H1 (cell line): ENCODE results near the gene GCSAM. TPM values are rescaled to one million over a fixed set of nuclear protein-coding genes. Genes with fewer than 3 reads are reported as not detected.

Experiments used
- CTCF ChIA-PET: fragments of 300-600 bp; sonication (Branson Sonifier 250); formaldehyde crosslinking; loops from one replicate; lab custom pipeline; 2021; ENCODE audit not compliant: partially characterized antibody; lab: Charles Lee
- POLR2A ChIA-PET: fragments of 300-600 bp; sonication (Branson Sonifier 250); formaldehyde crosslinking; loops from one replicate; lab custom pipeline; 2021; ENCODE audit warnings: inconsistent platforms; ENCODE audit not compliant: partially characterized antibody; lab: Charles Lee
- DNase-seq, 2 experiments: peaks; one replicate each; pipeline versions ENCODE4 v3.0.0 to v3.0.0-alpha.2; 2010 to 2022; ENCODE audit warnings: low spot score in 2 of 2, low read depth in 1 of 2, mixed read lengths in 1 of 2
- FAIRE-seq: peaks from 2 replicates; lab custom pipeline; 2011; peaks lifted over from hg19 to GRCh38; lab: Jason Lieb, UNC
- H2AFZ ChIP-seq: 2 replicates; pipeline ENCODE4 v1.8.1; 2012; ENCODE audit warnings: low read length, inconsistent platforms
- H2AK5ac ChIP-seq: 2 replicates; pipeline ENCODE4 v1.6.1; 2013; ENCODE audit warnings: low read depth, low read length
- H2BK120ac ChIP-seq: replicated peaks from 2 replicates; pipeline ENCODE3; 2013; ENCODE audit warnings: low read depth, low read length, inconsistent platforms
- H2BK12ac ChIP-seq: 2 replicates; pipeline ENCODE4 v1.6.1; 2013; ENCODE audit warnings: low read depth, low read length
- H2BK15ac ChIP-seq: 2 replicates; pipeline ENCODE4 v1.6.1; 2013; ENCODE audit warnings: low read length
- H2BK20ac ChIP-seq: 2 replicates; pipeline ENCODE4 v1.6.1; 2013; ENCODE audit warnings: low read length
- H2BK5ac ChIP-seq: 2 replicates; pipeline ENCODE4 v1.6.1; 2013; ENCODE audit warnings: low read depth, low read length
- H3K14ac ChIP-seq: 2 replicates; pipeline ENCODE4 v1.6.1; 2013; ENCODE audit warnings: inconsistent platforms; ENCODE audit not compliant: insufficient read length
- H3K18ac ChIP-seq: 2 replicates; pipeline ENCODE4 v1.6.1; 2013; ENCODE audit warnings: low read length; ENCODE audit errors: extremely low read depth
- H3K23ac ChIP-seq: 2 replicates; pipeline ENCODE4 v1.6.1; 2013; ENCODE audit warnings: inconsistent platforms; ENCODE audit not compliant: insufficient read length
- H3K23me2 ChIP-seq: 2 replicates; pipeline ENCODE4 v1.6.1; 2013; ENCODE audit warnings: low read depth, low read length
- H3K27ac ChIP-seq: 2 replicates; pipeline ENCODE4 v1.6.1; 2011; ENCODE audit warnings: low read depth, low read length, inconsistent platforms
- H3K27me3 ChIP-seq, 4 experiments: replicated peaks in 1 of 4; 1 replicate in 1 of 4; 2 replicates in 3 of 4; pipeline versions ENCODE4 v1.6.1 to v1.8.1; 2011 to 2013; ENCODE audit warnings: low read length in 3 of 4, mild to moderate bottlenecking in 3 of 4, inconsistent platforms in 2 of 4, mixed read lengths in 2 of 4, moderate library complexity in 1 of 4; ENCODE audit not compliant: control insufficient read depth in 3 of 4, insufficient read depth in 3 of 4; ENCODE audit errors: extremely low read depth in 1 of 4
- H3K36me3 ChIP-seq, 4 experiments: 2 replicates each; pipeline versions ENCODE4 v1.6.1 to v1.8.1; 2011 to 2013; ENCODE audit warnings: mild to moderate bottlenecking in 4 of 4, low read length in 3 of 4, moderate library complexity in 2 of 4, control low read depth in 1 of 4, inconsistent platforms in 1 of 4; ENCODE audit not compliant: insufficient read depth in 4 of 4, control insufficient read depth in 2 of 4
- H3K4ac ChIP-seq: replicated peaks from 2 replicates; pipeline ENCODE3; 2013; ENCODE audit warnings: low read length, low read depth, mixed read lengths, inconsistent platforms; ENCODE audit not compliant: insufficient read length
- H3K4me1 ChIP-seq, 4 experiments: replicated peaks in 1 of 4; 1 replicate in 1 of 4; 2 replicates in 3 of 4; pipeline versions ENCODE4 v1.6.1 to v1.8.1; 2011 to 2013; ENCODE audit warnings: low read length in 3 of 4, inconsistent platforms in 2 of 4, mixed read lengths in 1 of 4; ENCODE audit not compliant: insufficient read depth in 4 of 4, control insufficient read depth in 3 of 4
- H3K4me2 ChIP-seq, 2 experiments: 2 replicates each; pipeline versions ENCODE4 v1.6.1 to v1.8.1; 2011 to 2013; ENCODE audit warnings: low read depth in 2 of 2, low read length in 2 of 2, control low read depth in 1 of 2, inconsistent platforms in 1 of 2, mild to moderate bottlenecking in 1 of 2; ENCODE audit not compliant: insufficient read depth in 1 of 2
- H3K4me3 ChIP-seq, 4 experiments: fragments of 200-600, 300-600 bp in 1 of 4; sonication (generic), shearing (Covaris generic), sonication (Bioruptor Twin) in 1 of 4; 2 replicates each; pipeline versions ENCODE4 v1.5.1 to v1.8.1; 2011 to 2016; ENCODE audit warnings: low read length in 4 of 4, low read depth in 3 of 4, control low read depth in 2 of 4, inconsistent platforms in 2 of 4, mild to moderate bottlenecking in 2 of 4, mixed read lengths in 1 of 4, moderate library complexity in 1 of 4; ENCODE audit not compliant: insufficient read depth in 2 of 4; ENCODE audit errors: extremely low read depth in 1 of 4
- H3K56ac ChIP-seq: replicated peaks from 2 replicates; pipeline ENCODE3; 2013; ENCODE audit warnings: low read depth, mild to moderate bottlenecking, mixed read lengths, low read length, inconsistent platforms; ENCODE audit not compliant: insufficient read length
- H3K79me1 ChIP-seq: 2 replicates; pipeline ENCODE4 v1.6.1; 2013; ENCODE audit warnings: low read depth, low read length, control low read depth
- H3K79me2 ChIP-seq, 2 experiments: 2 replicates each; pipeline versions ENCODE4 v1.6.1 to v1.8.1; 2012 to 2013; ENCODE audit warnings: low read length in 2 of 2, mild to moderate bottlenecking in 2 of 2, inconsistent platforms in 1 of 2; ENCODE audit not compliant: insufficient read depth in 2 of 2, control insufficient read depth in 1 of 2
- H3K9ac ChIP-seq, 4 experiments: replicated peaks in 1 of 4; 1 replicate in 1 of 4; 2 replicates in 3 of 4; pipeline versions ENCODE4 v1.6.1 to v1.8.1; 2011 to 2013; ENCODE audit warnings: low read depth in 3 of 4, low read length in 3 of 4, control low read depth in 2 of 4, mild to moderate bottlenecking in 2 of 4, moderate library complexity in 2 of 4, inconsistent platforms in 1 of 4; ENCODE audit errors: extremely low read depth in 1 of 4
- H3K9me3 ChIP-seq, 2 experiments: 2 replicates each; pipeline versions ENCODE4 v1.6.1 to v1.8.1; 2012 to 2013; ENCODE audit warnings: mild to moderate bottlenecking in 2 of 2, moderate library complexity in 2 of 2, control low read depth in 1 of 2, inconsistent platforms in 1 of 2, low read depth in 1 of 2, low read length in 1 of 2, mixed read lengths in 1 of 2; ENCODE audit not compliant: insufficient read depth in 2 of 2
- H4K20me1 ChIP-seq, 2 experiments: replicated peaks in 1 of 2; 2 replicates each; pipeline versions ENCODE3 to v1.8.1; 2011 to 2013; ENCODE audit warnings: inconsistent platforms in 2 of 2, low read length in 2 of 2, mild to moderate bottlenecking in 1 of 2; ENCODE audit not compliant: insufficient read depth in 2 of 2, control insufficient read depth in 1 of 2
- H4K5ac ChIP-seq: 2 replicates; pipeline ENCODE4 v1.6.1; 2013; ENCODE audit warnings: low read length, low read depth, mixed read lengths, inconsistent platforms; ENCODE audit not compliant: insufficient read length
- H4K8ac ChIP-seq: 2 replicates; pipeline ENCODE4 v1.8.0; 2013; ENCODE audit warnings: mild to moderate bottlenecking, moderate library complexity, low read length, inconsistent platforms; ENCODE audit not compliant: insufficient read depth; ENCODE audit errors: extremely low read depth
- H4K91ac ChIP-seq: replicated peaks from 2 replicates; pipeline ENCODE3; 2013; ENCODE audit warnings: low read length, mixed read lengths, inconsistent platforms; ENCODE audit not compliant: insufficient read length
- ATF2 ChIP-seq: IDR thresholded peaks from 2 replicates; pipeline ENCODE4 v1.6.1; 2012; ENCODE audit warnings: low read length, inconsistent platforms
- GTF2F1 ChIP-seq: IDR thresholded peaks from 2 replicates; pipeline ENCODE4 v1.6.1; 2012; ENCODE audit warnings: low read depth, low read length, improper control_type of control experiment, borderline replicate concordance
- HDAC2 ChIP-seq, 2 experiments: fragments of 300-600 bp in 1 of 2; sonication (generic) in 1 of 2; IDR thresholded peaks; 2 replicates each; pipeline ENCODE4 v1.6.1; 2011 to 2012; ENCODE audit warnings: low read depth in 2 of 2, low read length in 2 of 2, mild to moderate bottlenecking in 2 of 2, moderate library complexity in 2 of 2, borderline replicate concordance in 1 of 2, inconsistent platforms in 1 of 2
- MAX ChIP-seq: IDR thresholded peaks from 2 replicates; pipeline ENCODE4 v1.6.1; 2012; ENCODE audit warnings: inconsistent platforms
- SRF ChIP-seq: IDR thresholded peaks from 2 replicates; pipeline ENCODE4 v1.6.1; 2011; ENCODE audit warnings: mild to moderate bottlenecking, low read depth, low read length, moderate library complexity
- SUZ12 ChIP-seq: fragments of 200-600 bp; sonication (generic); IDR thresholded peaks from 2 replicates; pipeline ENCODE4 v1.6.1; 2012; ENCODE audit warnings: mild to moderate bottlenecking, inconsistent platforms, low read length, moderate library complexity, mixed read lengths
- WGBS, 2 experiments: shearing (Covaris generic) in 1 of 2; methylation state at CpG; one replicate each; pipeline versions ENCODE4 v1.1.6 to v1.1.7; 2013 to 2015; ENCODE audit warnings: low lambda C conversion rate in 2 of 2, mixed read lengths in 2 of 2, inconsistent platforms in 1 of 2, low coverage in 1 of 2, missing lambda C conversion rate in 1 of 2; ENCODE audit not compliant: insufficient replicate concordance in 2 of 2, insufficient coverage in 1 of 2, insufficient read length in 1 of 2; ENCODE audit errors: extremely low coverage in 1 of 2, missing lambda C conversion rate in 1 of 2; 5-methylcytosine and 5-hydroxymethylcytosine counted together
- polyA plus RNA-seq, 7 experiments: library from polyadenylated mRNA; depleted of rRNA in 3 of 7; stranded (reverse) in 5 of 7; unstranded in 2 of 7; fragments of >200 nt in 5 of 7; fragments of 200-250 nt in 2 of 7; gene quantifications; 1 replicate in 5 of 7; 2 replicates in 1 of 7; 4 replicates in 1 of 7; pipeline versions ENCODE4 v1.2.1 to v1.2.3, GENCODE V29; 2011 to 2013; ENCODE audit warnings: missing spikeins in 2 of 7, mixed read lengths in 2 of 7
- total RNA-seq: library from RNA; stranded (reverse); fragmentation: NEBNext Ultra II Directional; extraction: Animal tissue kit (Norgen Biotek cat#: 25700); gene quantifications from 2 replicates; pipeline ENCODE4 v1.2.1, GENCODE V29; 2021

The GCSAM gene
- total and polyA plus RNA-seq, 2 of the 8 experiments (the other 6 are each of a cell fraction or from before 2014, with no cell fraction given), result not detected

GRCh38 chr3:112084980-112085705 is 47.9 kb downstream of the GCSAM start:
- H3K79me2 ChIP-seq, result peaks cover 0 to 19% of the 10 kb centered on the region in 2 experiments; a peak in 2 of 4 replicates
- H2BK20ac ChIP-seq, result no peak overlapping the region
- peak overlapping the region; percentile 80 to 84; a peak in 3 of 4 replicates for H3K4me2 ChIP-seq
- no peak overlapping the region for H4K5ac ChIP-seq
- H3K4me1 ChIP-seq, result peaks cover 0 to 8% (median 6%) of the 10 kb centered on the region in 4 experiments; a peak in 5 of 7 replicates
- 85% methylated on average over 7 of the region's 7 CpGs; no CpG with 5 or more reads in 1 of the 2 experiments for WGBS, 2 experiments
- H2BK5ac ChIP-seq, result no peak overlapping the region
- no peak overlapping the region; the same call in 1 of the 2 replicates for H2BK12ac ChIP-seq
- peak overlapping the region in 3 of 4 experiments; percentile 55 to 82 (median 72); a peak in 4 of 8 replicates for H3K4me3 ChIP-seq
- H3K18ac ChIP-seq, result no peak overlapping the region
- H3K4ac ChIP-seq, result no peak overlapping the region
- no peak overlapping the region for H3K56ac ChIP-seq
- H4K20me1 ChIP-seq, result no peaks in the 10 kb centered on the region
- FAIRE-seq (no peak), DNase-seq (no peak)
- H3K14ac ChIP-seq, result no peak overlapping the region
- H2BK15ac ChIP-seq, result 0 out of 2 replicates have a peak overlapping the region, but pooled peaks have one; percentile 61
- H4K8ac ChIP-seq, result no peak overlapping the region
- H3K36me3 ChIP-seq, result no peaks in the 10 kb centered on the region
- H3K27me3 ChIP-seq, result peaks cover 0 to 12% (median 7%) of the 10 kb centered on the region in 4 experiments; a peak in 3 of 7 replicates
- POLR2A ChIA-PET, result interaction anchor here (0.6 to 0.9 kb wide), 2 partner anchors 13 to 1646 kb away, joined by 3 read pairs; no protein-coding TSS in a partner anchor
- no peaks in the 10 kb centered on the region for H3K9me3 ChIP-seq
- H3K23ac ChIP-seq, result no peak overlapping the region
- H2AFZ ChIP-seq, result no peak overlapping the region
- H3K9ac ChIP-seq, result no peak overlapping the region
- H3K79me1 ChIP-seq, result no peaks in the 10 kb centered on the region
- no peak overlapping the region for H3K27ac ChIP-seq
- H2BK120ac ChIP-seq, result no peak overlapping the region
- H2AK5ac ChIP-seq, result no peak overlapping the region
- H4K91ac ChIP-seq, result no peak overlapping the region
- CTCF ChIA-PET, result interaction anchor here (1.2 kb wide), 2 partner anchors 21 to 544 kb away, joined by 3 to 4 read pairs; no protein-coding TSS in a partner anchor
- H3K23me2 ChIP-seq, result peaks cover 7% of the 10 kb centered on the region
- TF ChIP-seq SUZ12 (no peak), ATF2 (no peak), HDAC2 (IDR thresholded peaks at IDR 0.05; ENCODE audit: borderline replicate concordance in 1 of 2, low read depth in 2 of 2, low read length in 2 of 2) (no peak), GTF2F1 (no peak), MAX (no peak), SRF (no peak)
